T-cell (primary cell): ENCODE results near the gene PRSS33. TPM values are rescaled to one million over a fixed set of nuclear protein-coding genes. Genes with fewer than 3 reads are reported as not detected.
A peak's percentile ranks its signal among the peaks of the same experiment; 100 is the strongest.

ENCODE experiments used
- ATAC-seq, 4 experiments: fragments of 200-7000 bp in 3 of 4; fragments of 150-1000 bp in 1 of 4; cut with Tn5 transposase; replicated peaks in 1 of 4; 1 replicate in 3 of 4; 2 replicates in 1 of 4; pipeline ENCODE4 v1.10.0; 2021; ENCODE audit warnings: moderate library complexity in 3 of 4, mild to moderate bottlenecking in 2 of 4, moderate number of reproducible peaks in 1 of 4
- CTCF ChIA-PET, 2 donors: fragments of 300-600 bp; sonication (Branson Sonifier 250); formaldehyde crosslinking; loops; one replicate each; lab custom pipeline; 2022; ENCODE audit warnings: antibody characterized with exemption in 2 of 2; lab: Charles Lee
- POLR2A ChIA-PET, 2 donors: fragments of 300-600 bp; sonication (Branson Sonifier 250); formaldehyde crosslinking; loops; one replicate each; lab custom pipeline; 2022; ENCODE audit warnings: antibody characterized with exemption in 2 of 2; lab: Charles Lee
- DNase-seq, 35 experiments: peaks; one replicate each; pipeline versions ENCODE4 v3.0.0 to v3.0.0-alpha.2; 2013 to 2023
- H3K27ac ChIP-seq: one replicate; pipeline ENCODE4 v1.5.1; 2013; ENCODE audit warnings: low read length
- H3K27me3 ChIP-seq, 2 experiments: replicated peaks in 1 of 2; 1 replicate in 1 of 2; 2 replicates in 1 of 2; pipeline versions ENCODE4 v1.6.1 to v1.7.0; 2013; ENCODE audit warnings: low read length in 1 of 2, mixed read lengths in 1 of 2; ENCODE audit not compliant: control insufficient read depth in 2 of 2, insufficient read depth in 2 of 2; ENCODE audit errors: extremely low read depth in 1 of 2
- H3K36me3 ChIP-seq, 2 donors: 1 replicate in 1 of 2; 2 replicates in 1 of 2; pipeline versions ENCODE4 v1.6.1 to v1.7.0; 2013; ENCODE audit warnings: low read length in 1 of 2; ENCODE audit not compliant: control insufficient read depth in 2 of 2, insufficient read depth in 1 of 2; ENCODE audit errors: extremely low read depth in 1 of 2
- H3K4me1 ChIP-seq, 2 experiments: 1 replicate in 1 of 2; 2 replicates in 1 of 2; pipeline versions ENCODE4 v1.6.1 to v1.7.0; 2013; ENCODE audit warnings: low read length in 2 of 2, mixed read lengths in 1 of 2; ENCODE audit not compliant: insufficient read depth in 2 of 2, control insufficient read depth in 1 of 2; ENCODE audit errors: extremely low read depth in 1 of 2
- H3K4me3 ChIP-seq, 2 donors: 1 replicate in 1 of 2; 2 replicates in 1 of 2; pipeline versions ENCODE4 v1.5.1 to v1.7.0; 2013; ENCODE audit warnings: mild to moderate bottlenecking in 2 of 2, low read length in 1 of 2, moderate library complexity in 1 of 2; ENCODE audit not compliant: control insufficient read depth in 1 of 2; ENCODE audit errors: extremely low read depth in 1 of 2
- H3K9me3 ChIP-seq: 2 replicates; pipeline ENCODE4 v1.7.0; 2013
- H3K27ac Mint-ChIP-seq, 2 donors: one replicate each; pipeline ENCODE4 v1.8.0; 2020 to 2021; ENCODE audit warnings: mild to moderate bottlenecking in 2 of 2, mixed read lengths in 2 of 2
- H3K27me3 Mint-ChIP-seq, 2 donors: one replicate each; pipeline ENCODE4 v1.8.0; 2021 to 2022; ENCODE audit warnings: mixed read lengths in 2 of 2
- H3K36me3 Mint-ChIP-seq: one replicate; pipeline ENCODE4 v1.8.0; 2021; ENCODE audit warnings: mixed read lengths
- H3K4me1 Mint-ChIP-seq, 3 donors: one replicate each; pipeline ENCODE4 v1.8.0; 2020 to 2022; ENCODE audit warnings: mixed read lengths in 3 of 3, mild to moderate bottlenecking in 1 of 3
- H3K4me3 Mint-ChIP-seq, 3 donors: one replicate each; pipeline ENCODE4 v1.8.0; 2020 to 2022; ENCODE audit warnings: mild to moderate bottlenecking in 3 of 3, mixed read lengths in 3 of 3, moderate library complexity in 3 of 3
- H3K9me3 Mint-ChIP-seq, 3 donors: one replicate each; pipeline ENCODE4 v1.8.0; 2020 to 2022; ENCODE audit warnings: mixed read lengths in 3 of 3
- WGBS: methylation state at CpG from one replicate; pipeline ENCODE4 v1.1.5; 2013; ENCODE audit warnings: missing lambda C conversion rate; ENCODE audit not compliant: insufficient coverage; 5-methylcytosine and 5-hydroxymethylcytosine counted together
- total RNA-seq, 35 experiments: library from RNA in 6 of 35; stranded (reverse) in 6 of 35; fragments of 120-200 nt in 1 of 35; gene quantifications; one replicate each; pipeline versions ENCODE4 v1.2.1 to v1.2.4 and lab custom pipeline; 2013 to 2026

The PRSS33 gene
- total RNA-seq, 5 donors from 2014 or later (not counting 1 experiment from before 2014, with no cell fraction given) = not detected

GRCh38 chr16:2769675-2770056 lies 17.7 kb downstream of the PRSS33 start:
- Histone ChIP-seq H3K36me3 (peaks cover 34 to 94% of the 10 kb centered on the region in 2 donors), H3K4me3 (no peak overlapping the region), H3K27me3 (no peaks in the 10 kb centered on the region), H3K4me1 (peaks cover 0 to 25% of the 10 kb centered on the region in 2 experiments), H3K9me3 (no peaks in the 10 kb centered on the region), H3K27ac (no peak overlapping the region)
- POLR2A ChIA-PET = no interaction called here
- Mint-ChIP-seq H3K27ac (peak overlapping the region; percentile 63 to 73), H3K36me3 (peaks cover 65% of the 10 kb centered on the region), H3K4me3 (peak overlapping the region in 2 of 3 donors; percentile 25 to 33), H3K27me3 (no peaks in the 10 kb centered on the region), H3K4me1 (peaks cover 32 to 55% (median 34%) of the 10 kb centered on the region in 3 donors), H3K9me3 (no peaks in the 10 kb centered on the region)
- whole genome bisulfite sequencing = 87% methylated on average over 13 of the region's 14 CpGs
- DNase-seq = no peak
- CTCF ChIA-PET = no interaction called here
- ATAC-seq = peak in 1 of 4 experiments; percentile 8

GRCh38 chr16:2769100-2769529 lies 18.2 kb downstream of the PRSS33 start:
- ATAC-seq = peak in 1 of 4 experiments; percentile 3
- Mint-ChIP-seq H3K27me3 (no peaks in the 10 kb centered on the region), H3K9me3 (no peaks in the 10 kb centered on the region), H3K4me1 (peaks cover 28 to 55% (median 30%) of the 10 kb centered on the region in 3 donors), H3K27ac (peak overlapping the region in 1 of 2 donors; percentile 73), H3K4me3 (peak overlapping the region in 1 of 3 donors; percentile 33), H3K36me3 (peaks cover 68% of the 10 kb centered on the region)
- ChIA-PET CTCF (no interaction called here), POLR2A (interaction anchor here in 1 of 2 donors (0.6 kb wide), 1 partner anchor 506 kb away, joined by 3 read pairs; no protein-coding TSS in a partner anchor)
- Histone ChIP-seq H3K4me1 (peaks cover 0 to 25% of the 10 kb centered on the region in 2 experiments), H3K4me3 (no peak overlapping the region), H3K27ac (no peak overlapping the region), H3K9me3 (no peaks in the 10 kb centered on the region), H3K27me3 (no peaks in the 10 kb centered on the region), H3K36me3 (peaks cover 34 to 96% of the 10 kb centered on the region in 2 donors)
- 96% methylated on average over 4 of the region's 11 CpGs for WGBS
- DNase-seq = no peak

GRCh38 chr16:2768403-2769089 lies 18.8 kb downstream of the PRSS33 start:
- ChIA-PET POLR2A (interaction anchor here (0.6 to 0.7 kb wide), 3 partner anchors 10 to 505 kb away, joined by 3 to 10 read pairs (median 4); no protein-coding TSS in a partner anchor), CTCF (no interaction called here)
- H3K4me3 ChIP-seq = no peak overlapping the region
- H3K9me3 ChIP-seq = no peaks in the 10 kb centered on the region
- DNase-seq (no peak), ATAC-seq (no peak)
- Mint-ChIP-seq H3K4me3 (peak overlapping the region in 1 of 3 donors; percentile 51), H3K9me3 (no peaks in the 10 kb centered on the region), H3K36me3 (peaks cover 74% of the 10 kb centered on the region), H3K27ac (peak overlapping the region in 1 of 2 donors; percentile 66), H3K4me1 (peaks cover 22 to 55% (median 26%) of the 10 kb centered on the region in 3 donors), H3K27me3 (no peaks in the 10 kb centered on the region)
- peaks cover 0 to 23% of the 10 kb centered on the region in 2 experiments for H3K4me1 ChIP-seq
- no peaks in the 10 kb centered on the region for H3K27me3 ChIP-seq
- peaks cover 34 to 99% of the 10 kb centered on the region in 2 donors for H3K36me3 ChIP-seq
- no peak overlapping the region for H3K27ac ChIP-seq
- 88% methylated on average over 9 of the region's 17 CpGs for WGBS

GRCh38 chr16:2767891-2768290 lies 19.5 kb downstream of the PRSS33 start:
- Histone ChIP-seq H3K9me3 (no peaks in the 10 kb centered on the region), H3K4me1 (peaks cover 0 to 22% of the 10 kb centered on the region in 2 experiments), H3K27me3 (no peaks in the 10 kb centered on the region), H3K27ac (no peak overlapping the region), H3K4me3 (no peak overlapping the region), H3K36me3 (peaks cover 36 to 100% of the 10 kb centered on the region in 2 donors)
- Mint-ChIP-seq H3K27me3 (no peaks in the 10 kb centered on the region), H3K4me1 (peaks cover 19 to 57% (median 22%) of the 10 kb centered on the region in 3 donors), H3K27ac (no peak overlapping the region), H3K9me3 (no peaks in the 10 kb centered on the region), H3K4me3 (peak overlapping the region in 1 of 3 donors; percentile 51), H3K36me3 (peaks cover 80% of the 10 kb centered on the region)
- WGBS = 98% methylated on average over 6 of the region's 14 CpGs
- CTCF ChIA-PET = interaction anchor here in 1 of 2 donors (0.6 kb wide), 1 partner anchor 19 kb away, joined by 5 read pairs; no protein-coding TSS in a partner anchor
- POLR2A ChIA-PET = interaction anchor here (0.5 to 2.0 kb wide), 4 partner anchors 10 to 15 kb away, joined by 4 to 13 read pairs (median 8); no protein-coding TSS in a partner anchor
- no peak for ATAC-seq
- no peak for DNase-seq

DNA sequence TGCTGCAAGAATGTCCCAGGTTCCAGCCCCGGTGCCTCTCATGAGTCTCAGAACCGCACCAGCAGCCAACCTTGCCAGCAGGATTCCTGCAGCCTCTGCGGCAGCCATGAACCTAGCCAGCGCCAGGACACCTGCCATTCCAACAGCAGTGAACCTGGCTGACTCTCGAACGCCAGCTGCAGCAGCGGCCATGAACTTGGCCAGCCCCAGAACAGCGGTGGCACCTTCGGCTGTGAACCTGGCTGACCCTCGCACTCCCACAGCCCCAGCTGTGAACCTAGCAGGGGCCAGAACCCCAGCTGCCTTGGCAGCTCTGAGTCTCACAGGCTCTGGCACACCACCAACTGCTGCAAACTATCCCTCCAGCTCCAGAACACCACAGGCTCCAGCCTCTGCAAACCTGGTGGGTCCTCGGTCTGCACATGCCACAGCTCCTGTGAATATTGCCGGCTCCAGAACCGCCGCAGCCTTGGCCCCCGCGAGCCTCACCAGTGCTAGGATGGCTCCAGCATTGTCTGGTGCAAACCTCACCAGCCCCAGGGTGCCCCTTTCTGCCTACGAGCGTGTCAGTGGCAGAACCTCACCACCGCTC lies 20.1 kb downstream of the PRSS33 start:
- Histone ChIP-seq H3K36me3 (peaks cover 35 to 100% of the 10 kb centered on the region in 2 donors), H3K27me3 (no peaks in the 10 kb centered on the region), H3K4me3 (no peak overlapping the region), H3K9me3 (no peaks in the 10 kb centered on the region), H3K27ac (no peak overlapping the region), H3K4me1 (peaks cover 0 to 22% of the 10 kb centered on the region in 2 experiments)
- CTCF ChIA-PET = no interaction called here
- Mint-ChIP-seq H3K27me3 (no peaks in the 10 kb centered on the region), H3K9me3 (no peaks in the 10 kb centered on the region), H3K4me3 (peak overlapping the region in 1 of 3 donors; percentile 51), H3K27ac (no peak overlapping the region), H3K36me3 (peaks cover 82% of the 10 kb centered on the region), H3K4me1 (peaks cover 14 to 57% (median 20%) of the 10 kb centered on the region in 3 donors)
- POLR2A ChIA-PET = interaction anchor here in 1 of 2 donors (2.0 kb wide), 1 partner anchor 10 kb away, joined by 13 read pairs; no protein-coding TSS in a partner anchor
- no peak for DNase-seq
- 96% methylated on average over 19 of the region's 19 CpGs for WGBS
- ATAC-seq = no peak

- ATAC-seq = no peak
- CTCF ChIA-PET = no interaction called here
Measured at GRCh38 chr16:2766430-2767139, 20.8 kb downstream of the PRSS33 start.

More at GRCh38 chr16:2766430-2767139, 20.8 kb downstream of the PRSS33 start:
- Histone ChIP-seq H3K36me3 (peaks cover 28 to 100% of the 10 kb centered on the region in 2 donors), H3K4me3 (no peak overlapping the region), H3K9me3 (no peaks in the 10 kb centered on the region), H3K27ac (no peak overlapping the region), H3K4me1 (peaks cover 0 to 22% of the 10 kb centered on the region in 2 experiments), H3K27me3 (no peaks in the 10 kb centered on the region)
- no peak for DNase-seq
- no peaks in the 10 kb centered on the region for H3K27me3 Mint-ChIP-seq
- POLR2A ChIA-PET = interaction anchor here in 1 of 2 donors (2.0 kb wide), 1 partner anchor 9 kb away, joined by 13 read pairs; no protein-coding TSS in a partner anchor
- 97% methylated on average over 44 of the region's 44 CpGs for WGBS
- H3K9me3 Mint-ChIP-seq = no peaks in the 10 kb centered on the region
- peaks cover 86% of the 10 kb centered on the region for H3K36me3 Mint-ChIP-seq
- peak overlapping the region in 1 of 3 donors; percentile 40 for H3K4me3 Mint-ChIP-seq
- peaks cover 12 to 59% (median 18%) of the 10 kb centered on the region in 3 donors for H3K4me1 Mint-ChIP-seq
- no peak overlapping the region for H3K27ac Mint-ChIP-seq
